Stimulated activated CD8-positive, alpha-beta memory T cell treated with anti-CD3 and anti-CD28 coated beads, Interleukin-15, amount 100 ng/mL, for 4 hours (primary cell): Measurements from ENCODE around the gene PARVB.
"Not testable (repeated sequence)": the region's sequence is repeated elsewhere in the genome, so short reads cannot be mapped to it uniquely, and the experiment has no call there.

Experiments used
- DNase-seq, 2 donors: peaks; one replicate each; pipeline ENCODE4 v3.0.0-alpha.2; 2020; ENCODE audit warnings: low read depth in 2 of 2

The PARVB gene

DNA sequence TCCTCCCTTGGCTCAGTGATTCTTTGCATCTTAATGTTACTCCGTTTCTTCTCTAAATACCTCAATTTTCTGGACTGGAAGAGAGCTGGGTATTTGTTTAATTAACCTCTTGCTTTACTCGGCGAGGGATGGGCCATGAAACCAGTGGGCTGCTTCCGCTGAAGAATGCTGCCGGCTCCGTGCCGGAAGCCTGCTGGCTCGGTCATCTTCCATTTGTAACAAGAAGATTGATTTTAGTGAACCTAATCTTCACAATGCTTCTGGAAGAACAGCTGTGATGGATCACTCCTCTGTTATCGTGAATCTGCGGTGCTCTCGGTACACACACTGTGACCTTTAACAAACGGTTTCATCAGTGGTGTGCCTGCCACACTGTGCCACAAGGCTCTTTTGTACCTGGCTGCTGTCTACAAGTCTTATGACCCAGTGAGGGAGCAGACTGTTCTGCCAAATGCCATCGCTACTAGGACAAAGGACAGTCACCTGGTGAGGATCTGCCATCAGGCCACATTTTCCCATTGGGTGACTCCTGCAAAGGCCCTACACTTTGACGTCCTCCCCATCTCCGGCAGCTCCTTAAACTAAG is 25.3 kb upstream of the PARVB start:
- no peak for DNase-seq

DNA sequence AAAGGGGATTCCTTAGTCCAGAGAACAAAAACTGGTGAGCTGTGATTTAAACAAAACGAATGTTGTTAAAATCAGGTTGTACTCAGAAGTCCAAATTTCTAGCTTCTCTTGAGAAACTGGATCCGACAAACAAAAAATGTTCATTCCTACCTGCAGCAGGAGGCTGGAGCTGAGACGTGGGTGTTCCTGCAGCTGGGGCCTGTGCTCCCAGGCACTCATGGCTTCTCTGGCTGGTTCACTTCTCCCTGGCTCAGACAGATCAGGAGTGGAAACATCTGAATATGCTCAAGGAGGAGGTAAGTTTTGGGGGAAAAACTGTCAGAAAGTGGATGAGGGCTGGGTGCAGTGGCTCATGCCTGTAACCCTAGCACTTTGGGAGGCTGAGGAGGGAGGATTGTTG is 24.7 kb upstream of the PARVB start:
- DNase-seq = no peak

- no peak for DNase-seq
These were observed 24.0 kb upstream of the PARVB start for GRCh38 chr22:44000123-44000522.

DNA sequence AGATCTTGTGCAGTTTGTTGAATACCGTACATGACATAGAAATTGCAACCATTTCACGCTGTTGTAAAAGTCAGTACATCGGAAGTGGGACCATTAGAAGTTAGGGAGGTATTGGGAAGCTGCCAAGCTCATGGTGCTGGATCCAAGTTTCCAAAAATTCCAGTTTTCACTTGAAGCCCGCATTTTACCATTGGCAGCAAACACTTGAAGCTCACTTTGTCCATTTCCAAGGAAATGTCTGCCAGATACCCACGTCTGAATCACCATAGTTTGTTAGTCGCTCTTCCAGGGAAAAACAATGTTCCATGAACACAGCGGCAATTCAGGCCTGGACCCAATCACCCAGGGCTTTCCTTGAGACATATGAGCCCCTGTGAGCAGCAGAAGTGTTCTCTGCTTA is 22.6 kb upstream of the PARVB start:
- DNase-seq = no peak

DNA sequence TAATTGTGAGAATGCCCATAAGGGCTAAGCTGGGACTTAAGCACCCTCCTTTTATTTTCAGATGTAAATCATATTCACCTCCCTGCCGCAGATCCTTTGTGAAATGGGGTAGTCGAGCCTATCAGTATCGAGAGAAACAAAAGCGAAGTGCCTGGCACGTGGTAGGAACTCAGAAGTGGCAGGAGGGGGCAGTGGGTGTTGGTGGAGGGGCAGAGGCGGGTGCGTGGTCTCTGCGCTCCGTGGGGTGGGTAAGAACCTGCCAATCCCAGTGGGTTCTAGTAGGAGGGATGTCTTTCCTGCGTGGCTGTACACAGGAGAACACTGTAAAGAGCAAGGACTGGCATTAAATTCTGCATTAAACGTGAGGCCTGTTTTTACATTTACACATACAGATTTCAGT is 21.8 kb upstream of the PARVB start:
- no peak for DNase-seq

GRCh38 chr22:44002997-44003396 is 21.1 kb upstream of the PARVB start:
- DNase-seq = no peak

DNA sequence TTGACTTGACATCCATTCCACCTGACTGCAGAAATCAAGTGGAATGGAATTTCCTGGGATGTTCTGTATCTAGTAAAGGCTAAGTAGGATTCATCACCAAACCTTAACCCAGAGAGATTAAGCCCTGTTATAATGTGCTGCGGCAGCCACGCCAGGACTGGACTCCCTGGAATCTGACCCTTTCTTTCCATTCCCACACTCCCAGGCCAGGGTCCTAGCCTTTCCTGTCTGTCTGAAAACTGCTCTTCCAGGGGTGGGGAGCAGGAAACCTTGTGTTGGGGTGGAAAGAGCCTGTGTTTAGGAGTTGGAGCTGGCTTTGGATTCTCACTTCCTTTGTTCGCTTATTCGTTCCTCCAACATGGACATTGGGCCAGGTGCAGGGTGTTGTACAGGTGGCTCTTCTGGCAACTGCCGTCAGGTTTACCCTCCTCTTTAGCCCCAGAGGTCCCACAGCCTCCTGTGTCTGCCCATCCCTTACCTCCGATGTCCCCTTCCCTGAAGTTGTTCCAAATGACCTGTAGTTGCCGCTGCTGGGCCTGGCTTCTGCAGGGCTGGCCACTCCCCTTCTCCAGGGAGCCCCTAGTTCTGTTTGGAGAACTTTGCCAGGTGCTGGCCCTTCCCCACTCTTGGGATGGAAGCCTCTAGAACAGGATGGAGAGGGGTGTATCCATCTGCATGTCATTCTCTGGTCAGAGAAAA is 20.5 kb upstream of the PARVB start:
- no peak for DNase-seq

DNA sequence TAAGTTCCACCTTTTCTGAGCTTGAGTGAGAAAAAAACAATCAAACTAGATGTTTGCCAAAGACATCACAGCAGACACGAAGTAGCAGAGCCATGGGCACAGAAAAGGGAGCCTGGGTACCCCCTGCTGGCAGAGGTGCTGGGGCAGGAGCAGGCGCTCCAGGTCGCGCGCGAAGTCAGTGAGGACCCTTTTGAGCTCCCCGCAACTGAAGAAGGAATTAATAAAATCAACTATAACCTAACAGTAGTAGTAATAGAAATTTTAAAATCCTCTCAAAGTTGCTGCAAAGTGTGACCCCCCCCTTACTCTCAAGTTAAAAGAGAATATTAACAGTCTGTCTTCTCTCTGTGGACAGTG is 20.0 kb upstream of the PARVB start:
- no peak for DNase-seq

DNA sequence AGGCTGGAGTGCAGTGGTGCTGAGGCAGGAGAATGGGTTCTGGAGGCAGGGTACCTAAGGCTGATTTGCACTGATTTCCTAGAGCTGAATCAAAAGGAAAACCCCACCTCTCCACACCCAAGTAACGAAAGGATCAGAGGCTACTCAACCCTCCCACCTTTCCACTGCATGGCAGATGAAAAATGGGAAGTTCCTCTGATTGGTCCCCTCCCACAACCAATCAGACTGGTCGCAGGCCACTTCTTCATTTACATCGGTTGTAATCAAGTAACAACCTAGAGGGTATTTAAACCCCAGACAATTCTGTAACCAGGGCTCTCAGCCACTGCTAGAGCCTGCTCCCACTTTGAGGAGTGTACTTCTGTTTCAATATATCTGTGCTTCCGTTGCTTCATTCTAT is 18.6 kb upstream of the PARVB start:
- DNase-seq = no peak

- no peak for DNase-seq
These were observed 11.9 kb upstream of the PARVB start for GRCh38 chr22:44012162-44012561.

GRCh38 chr22:44012591-44012990 is 11.5 kb upstream of the PARVB start:
- no peak for DNase-seq

DNA sequence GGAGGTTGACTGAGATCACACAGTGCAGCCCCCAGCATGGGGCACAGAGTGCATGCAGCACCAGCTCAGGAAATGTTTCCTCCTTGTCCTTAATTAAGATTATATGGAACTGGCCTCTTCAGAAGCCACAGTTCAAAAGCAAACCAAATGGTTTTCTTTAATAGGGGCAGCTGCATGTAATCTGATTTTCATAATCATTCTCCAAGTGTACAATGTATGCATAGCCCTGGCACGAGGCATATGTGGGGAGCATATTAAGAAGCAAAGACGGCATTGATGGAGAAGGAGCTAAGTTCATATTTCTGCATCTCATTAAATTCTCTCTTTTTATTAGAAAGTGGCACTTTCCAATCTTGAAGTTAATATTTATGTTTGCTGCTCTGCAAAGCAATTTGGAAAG is 9.9 kb upstream of the PARVB start:
- DNase-seq = no peak

DNA sequence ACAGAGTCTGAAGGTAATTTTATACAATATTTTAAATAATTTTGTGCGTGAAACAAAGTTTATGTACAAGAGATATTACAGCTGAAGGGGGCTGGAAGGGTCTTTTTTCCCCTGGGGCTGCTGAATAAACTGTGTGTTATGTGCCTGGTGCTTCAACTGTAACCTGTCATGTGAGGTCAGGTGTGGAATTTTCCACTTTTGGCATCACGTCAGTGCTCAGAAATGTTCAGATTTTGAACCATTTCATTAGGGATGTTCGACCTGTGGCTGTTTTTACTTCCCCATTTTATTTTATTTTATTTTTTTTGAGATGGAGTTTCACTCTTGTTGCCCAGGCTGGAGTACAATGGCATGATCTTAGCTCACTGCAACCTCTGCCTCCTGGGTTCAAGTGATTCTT is 7.5 kb upstream of the PARVB start:
- not testable (repeated sequence) for DNase-seq

DNA sequence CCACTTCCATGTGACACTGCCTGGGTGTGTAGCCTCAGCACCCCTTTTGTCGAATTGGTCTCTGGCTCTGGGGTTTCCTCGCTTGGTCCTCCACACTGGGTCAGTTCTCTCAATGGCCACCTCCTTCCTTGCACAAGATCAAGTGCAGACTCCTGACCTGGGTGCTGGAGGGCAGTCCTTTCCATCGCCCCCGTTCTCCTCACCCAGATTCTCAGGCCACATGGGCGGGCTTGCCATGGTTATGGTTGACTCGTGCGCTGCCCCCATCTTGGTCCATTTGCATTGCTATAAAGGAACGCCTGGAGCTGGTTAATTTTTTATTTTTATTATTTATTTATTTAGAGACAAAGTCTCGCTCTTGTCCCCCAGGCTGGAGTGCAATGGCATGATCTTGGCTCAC is 5.5 kb upstream of the PARVB start:
- DNase-seq = no peak

DNA sequence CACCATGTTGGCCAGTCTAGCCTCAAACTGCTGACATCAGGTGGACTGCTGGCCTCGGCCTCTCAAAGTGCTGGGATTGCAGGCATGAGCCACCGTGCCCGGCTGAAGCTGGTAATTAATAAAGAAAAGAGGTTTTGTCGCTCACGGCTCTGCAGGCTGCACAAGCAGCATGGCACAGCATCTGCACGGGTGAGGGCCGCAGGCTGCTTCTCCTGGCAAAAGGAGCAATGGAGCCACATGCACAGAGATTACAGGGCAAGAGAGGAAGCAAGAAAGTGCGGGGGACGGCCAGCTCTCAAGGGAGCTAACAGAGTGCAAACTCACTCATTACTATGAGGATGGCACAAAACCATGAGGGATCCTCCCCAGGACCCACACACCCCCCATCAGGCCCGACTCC is 4.7 kb upstream of the PARVB start:
- DNase-seq = no peak

GRCh38 chr22:44019846-44020245 is 4.3 kb upstream of the PARVB start:
- no peak for DNase-seq

DNA sequence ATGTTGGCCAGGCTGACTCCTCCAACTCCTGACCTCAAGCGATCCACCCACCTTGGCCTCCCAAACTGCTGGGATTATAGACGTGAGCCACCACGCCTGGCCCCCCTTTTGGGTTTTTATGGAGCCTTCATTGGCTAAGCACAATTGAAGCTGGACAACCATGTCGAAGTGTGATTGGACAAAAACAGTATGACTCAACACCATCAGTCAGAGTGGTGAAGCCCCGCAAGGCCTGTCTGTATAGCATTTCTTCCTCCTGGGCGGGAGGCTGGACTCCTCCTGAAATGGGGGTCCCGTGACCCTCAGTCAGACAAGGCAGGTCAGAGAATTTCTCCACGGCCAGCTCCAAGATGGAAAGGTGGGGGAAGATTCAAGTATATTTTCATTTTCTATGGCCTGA is 3.1 kb upstream of the PARVB start:
- DNase-seq = no peak

- peak in 1 of 2 donors; percentile 16 for DNase-seq
These were observed 456 bp upstream of the PARVB start for GRCh38 chr22:44023404-44024287.

- DNase-seq = no peak
These were observed 1.3 kb downstream of the PARVB start for GRCh38 chr22:44025171-44026065.

GRCh38 chr22:44026066-44026629 is 2.0 kb downstream of the PARVB start:
- DNase-seq = no peak

DNA sequence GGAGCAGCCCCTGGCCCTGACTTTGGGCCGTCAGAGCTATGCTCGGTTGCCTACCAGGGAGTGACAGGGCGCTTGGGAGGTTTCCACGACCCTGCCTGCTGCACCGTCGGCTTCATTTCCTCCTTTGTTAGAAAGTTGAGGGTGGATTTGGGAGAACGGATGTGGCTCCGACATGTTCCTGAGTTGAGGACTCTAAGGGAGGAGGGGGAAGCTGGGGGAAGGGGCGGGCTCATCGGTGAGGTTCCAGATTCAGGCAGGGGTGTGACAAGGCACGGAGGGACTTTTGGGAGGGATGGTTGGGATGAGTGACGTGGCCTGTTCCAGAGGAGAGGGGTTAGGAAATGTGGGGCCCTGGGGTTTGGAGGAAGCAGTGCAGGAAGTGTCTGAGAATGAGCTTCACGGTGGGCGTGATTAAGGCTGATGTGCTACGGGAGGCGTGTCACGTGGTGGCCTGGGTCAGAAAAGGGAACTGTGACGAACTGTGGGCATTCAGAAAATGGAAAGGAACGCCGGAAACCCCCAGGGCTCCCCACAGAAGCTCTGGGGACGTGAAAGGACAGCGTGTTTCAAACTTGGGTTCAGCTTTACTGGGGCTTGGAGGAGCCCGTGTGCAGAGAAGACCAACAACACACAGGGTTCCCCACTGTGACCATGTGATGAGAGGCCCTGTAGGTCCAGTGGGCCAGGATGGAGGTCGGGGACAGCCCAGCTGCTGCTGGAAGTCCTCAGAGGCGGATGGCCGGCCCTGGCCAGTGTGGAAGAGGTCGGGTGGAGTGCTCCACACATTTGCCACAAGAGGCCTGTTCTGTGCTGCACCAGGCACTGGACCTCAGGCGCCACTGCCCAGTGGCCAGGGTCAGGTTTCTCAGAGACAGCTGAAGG is 2.8 kb downstream of the PARVB start:
- peak; percentile 46 to 50 for DNase-seq
